ENCODE measurements around the gene CPN2.

The CPN2 gene

DNA sequence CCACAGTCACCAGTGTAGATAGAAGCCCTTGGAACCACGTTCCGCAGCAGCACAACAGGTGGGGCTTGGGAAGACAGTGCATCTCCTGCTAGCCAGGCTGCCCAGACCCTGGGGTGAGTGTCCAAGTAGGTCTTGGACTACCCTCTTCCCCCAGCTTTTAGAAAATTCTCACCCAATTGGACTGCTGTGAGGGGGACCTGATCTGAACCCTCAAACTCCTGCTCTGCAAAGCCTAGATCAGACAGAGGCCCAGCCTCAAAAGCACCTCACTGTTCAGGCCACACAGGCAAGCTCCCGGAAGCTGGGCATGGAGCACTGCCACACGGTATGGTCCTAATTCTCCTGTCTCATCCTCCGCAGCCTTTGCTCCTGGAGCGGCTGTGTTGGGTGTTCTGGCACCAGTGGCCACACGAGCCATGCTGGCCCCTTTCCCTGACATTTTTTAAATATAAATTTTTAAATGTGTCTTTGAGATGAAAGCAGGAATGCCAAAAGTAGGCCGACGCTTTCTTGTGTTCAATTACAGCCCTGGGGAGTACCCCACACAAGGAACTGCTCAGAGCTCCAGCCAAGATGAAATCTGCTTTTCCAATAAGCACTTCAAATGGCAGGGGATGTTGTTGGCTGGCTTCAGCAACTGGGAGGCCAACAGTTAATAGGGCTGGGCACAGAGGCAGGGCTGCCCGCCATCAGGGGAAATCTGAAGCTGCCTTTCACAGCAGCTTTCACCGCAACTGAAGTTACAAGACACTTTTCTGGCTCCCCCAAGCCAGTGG lies 40.9 kb downstream of the CPN2 start:
- no peak overlapping the region for H3K4me3 ChIP-seq (ENCODE audit: low read length)
- TF ChIP-seq, protein P1, sequence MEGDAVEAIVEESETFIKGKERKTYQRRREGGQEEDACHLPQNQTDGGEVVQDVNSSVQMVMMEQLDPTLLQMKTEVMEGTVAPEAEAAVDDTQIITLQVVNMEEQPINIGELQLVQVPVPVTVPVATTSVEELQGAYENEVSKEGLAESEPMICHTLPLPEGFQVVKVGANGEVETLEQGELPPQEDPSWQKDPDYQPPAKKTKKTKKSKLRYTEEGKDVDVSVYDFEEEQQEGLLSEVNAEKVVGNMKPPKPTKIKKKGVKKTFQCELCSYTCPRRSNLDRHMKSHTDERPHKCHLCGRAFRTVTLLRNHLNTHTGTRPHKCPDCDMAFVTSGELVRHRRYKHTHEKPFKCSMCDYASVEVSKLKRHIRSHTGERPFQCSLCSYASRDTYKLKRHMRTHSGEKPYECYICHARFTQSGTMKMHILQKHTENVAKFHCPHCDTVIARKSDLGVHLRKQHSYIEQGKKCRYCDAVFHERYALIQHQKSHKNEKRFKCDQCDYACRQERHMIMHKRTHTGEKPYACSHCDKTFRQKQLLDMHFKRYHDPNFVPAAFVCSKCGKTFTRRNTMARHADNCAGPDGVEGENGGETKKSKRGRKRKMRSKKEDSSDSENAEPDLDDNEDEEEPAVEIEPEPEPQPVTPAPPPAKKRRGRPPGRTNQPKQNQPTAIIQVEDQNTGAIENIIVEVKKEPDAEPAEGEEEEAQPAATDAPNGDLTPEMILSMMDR (IDR thresholded peaks at IDR 0.05; ENCODE audit: insufficient read depth, low read depth, low read length, missing control alignments) = no peak
- DNase-seq (ENCODE audit: low read depth) = no peak

DNA sequence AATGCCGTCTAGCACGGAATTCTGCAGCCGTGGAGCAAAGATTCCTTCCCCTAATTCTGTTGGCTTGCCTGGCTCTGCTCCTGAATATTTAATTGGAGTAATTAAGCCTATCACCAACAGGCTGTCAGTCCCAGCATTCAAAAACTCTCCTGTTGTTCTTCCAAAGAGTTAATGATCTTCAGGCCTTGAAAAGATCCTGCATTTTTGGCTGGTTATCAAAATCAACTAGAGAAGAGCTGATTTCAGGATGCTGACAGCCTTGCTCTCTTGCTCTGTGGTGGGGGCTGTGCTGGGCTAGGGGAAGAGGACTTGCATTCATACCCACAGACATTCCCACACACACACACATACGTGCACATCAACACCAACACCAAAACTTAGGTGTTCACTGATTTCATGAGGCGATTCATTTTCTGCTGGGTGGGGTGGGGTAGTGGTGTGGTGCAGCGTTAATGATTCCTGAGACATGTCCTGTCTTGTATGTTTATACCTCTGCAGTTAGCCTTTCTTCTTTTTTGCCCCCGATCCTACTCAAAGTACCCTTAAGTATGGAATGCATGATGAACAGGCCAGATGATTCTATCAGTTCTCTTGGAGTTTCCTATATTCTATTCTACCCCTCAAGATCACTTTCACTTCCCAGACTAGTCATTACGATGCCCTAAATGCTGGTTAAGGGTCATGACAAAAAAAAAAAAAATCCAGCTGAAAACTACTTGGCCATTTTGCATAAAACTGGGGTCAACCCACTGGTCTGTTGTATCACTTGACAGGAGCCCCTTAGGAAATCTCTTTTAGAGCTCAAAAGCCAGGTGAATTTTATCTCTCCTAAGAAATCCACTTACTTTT lies 42.3 kb downstream of the CPN2 start:
- TF ChIP-seq, protein P1 (IDR thresholded peaks at IDR 0.05; ENCODE audit: insufficient read depth, low read depth, low read length, missing control alignments) = no peak

GRCh38 chr3:194307849-194308248 lies 43.3 kb downstream of the CPN2 start:
- DNase-seq (ENCODE audit: low read depth) = no peak
- TF ChIP-seq, protein P1 (IDR thresholded peaks at IDR 0.05; ENCODE audit: insufficient read depth, low read depth, low read length, missing control alignments) = no peak
- H3K4me3 ChIP-seq (ENCODE audit: low read length) = no peak overlapping the region

More for the DNA sequence above, 42.3 kb downstream of the CPN2 start:
- H3K4me3 ChIP-seq (ENCODE audit: low read length) = no peak overlapping the region
- DNase-seq (ENCODE audit: low read depth) = peak; percentile 58

- DNase-seq (ENCODE audit: low read depth) = no peak
- H3K4me3 ChIP-seq (ENCODE audit: low read length) = no peak overlapping the region
- TF ChIP-seq, protein P1 (IDR thresholded peaks at IDR 0.05; ENCODE audit: insufficient read depth, low read depth, low read length, missing control alignments) = no peak
These were observed 44.1 kb downstream of the CPN2 start for GRCh38 chr3:194306771-194307640.

GRCh38 chr3:194306109-194306686 lies 44.9 kb downstream of the CPN2 start:
- H3K4me3 ChIP-seq (ENCODE audit: low read length) = no peak overlapping the region
- no peak for DNase-seq (ENCODE audit: low read depth)
- TF ChIP-seq, protein P1 (IDR thresholded peaks at IDR 0.05; ENCODE audit: insufficient read depth, low read depth, low read length, missing control alignments) = no peak
